Left lung (tissue), 10 donors: ENCODE measurements around the gene SCAPER. TPM values are rescaled to one million over a fixed set of nuclear protein-coding genes. Genes with fewer than 3 reads are reported as not detected.

Experiments
- ATAC-seq: fragments of 200-7000 bp; cut with Tn5 transposase; one replicate; pipeline ENCODE4 v1.9.1; 2020; ENCODE audit warnings: moderate library complexity
- DNase-seq, 4 donors: peaks; one replicate each; pipeline ENCODE4 v3.0.0-alpha.2; 2013 to 2020
- H3K27ac ChIP-seq, 2 donors: fragments of 200-600 bp; sonication (generic) in 1 of 2; one replicate each; pipeline versions ENCODE4 v1.5.0 to v1.8.0; 2020 to 2021
- H3K27me3 ChIP-seq, 2 donors: fragments of 200-600 bp; sonication (generic) in 1 of 2; one replicate each; pipeline versions ENCODE4 v1.5.0 to v1.8.0; 2020 to 2021
- H3K36me3 ChIP-seq, 2 donors: fragments of 200-600 bp; sonication (generic) in 1 of 2; one replicate each; pipeline versions ENCODE4 v1.5.0 to v1.8.0; 2020 to 2021
- H3K4me1 ChIP-seq, 2 donors: fragments of 200-600 bp; one replicate each; pipeline ENCODE4 v1.8.0; 2021
- H3K4me3 ChIP-seq, 2 donors: fragments of 200-600 bp; sonication (generic) in 1 of 2; one replicate each; pipeline versions ENCODE4 v1.5.0 to v1.8.0; 2020 to 2021; ENCODE audit warnings: mild to moderate bottlenecking in 1 of 2
- H3K9me3 ChIP-seq, 2 donors: fragments of 200-600 bp; sonication (generic) in 1 of 2; one replicate each; pipeline versions ENCODE4 v1.5.0 to v1.8.0; 2020 to 2021
- CTCF ChIP-seq, 2 donors: fragments of 200-600 bp; sonication (generic) in 1 of 2; IDR thresholded peaks; one replicate each; pipeline versions ENCODE4 v1.5.0 to v1.8.0; 2021; ENCODE audit warnings: antibody characterized with exemption in 2 of 2
- intact Hi-C, 2 donors: fragments of 100-400 bp; cut with DNase I; formaldehyde crosslinking; loops; one replicate each; pipeline versions ENCODE4 v1.11.2 to v1.14.2; 2022
- polyA plus RNA-seq, 6 donors: library from polyadenylated mRNA; unstranded; fragments of 120-200 nt; gene quantifications; one replicate each; pipeline ENCODE4 v1.2.1, GENCODE V29; 2013; ENCODE audit not compliant: insufficient read length in 6 of 6
- total RNA-seq, 2 donors: library from RNA; stranded (reverse); fragmentation: NEBNext Ultra II Directional; extraction: Animal tissue kit (Norgen Biotek cat#: 25700); gene quantifications; one replicate each; pipeline ENCODE4 v1.2.1, GENCODE V29; 2021
- donor health status: DM: no; HTN: yes; CAD: no.
- donor health status: DM: no; HTN: no; CAD: no.

SCAPER gene
- total and polyA plus RNA-seq, 8 donors = 18.3 to 30.0 (median 26.6) TPM

GRCh38 chr15:76776480-76776879, 128.7 kb downstream of the SCAPER start:
- no peak for TF ChIP-seq CTCF (IDR thresholded peaks at IDR 0.05)
- Histone ChIP-seq H3K27ac (no peak overlapping the region), H3K27me3 (no peaks in the 10 kb centered on the region), H3K9me3 (peaks cover 0 to 6% of the 10 kb centered on the region in 2 donors), H3K36me3 (peaks cover 0 to 17% of the 10 kb centered on the region in 2 donors), H3K4me1 (peaks cover 0 to 3% of the 10 kb centered on the region in 2 donors), H3K4me3 (no peak overlapping the region)
- DNase-seq (no peak), ATAC-seq (no peak)
- intact Hi-C loops = no loop called here

GRCh38 chr15:76773234-76773633, 131.9 kb downstream of the SCAPER start:
- intact Hi-C loops = no loop called here
- H3K36me3 ChIP-seq = peaks cover 0 to 9% of the 10 kb centered on the region in 2 donors
- H3K27me3 ChIP-seq = no peaks in the 10 kb centered on the region
- ATAC-seq = no peak
- H3K27ac ChIP-seq = no peak overlapping the region
- peak in 1 of 4 donors; percentile 11 for DNase-seq
- TF ChIP-seq CTCF (IDR thresholded peaks at IDR 0.05) = no peak
- H3K4me1 ChIP-seq = peaks cover 0 to 3% of the 10 kb centered on the region in 2 donors
- H3K9me3 ChIP-seq = peaks cover 0 to 6% of the 10 kb centered on the region in 2 donors
- no peak overlapping the region for H3K4me3 ChIP-seq

GRCh38 chr15:76772776-76773175, 132.4 kb downstream of the SCAPER start:
- intact Hi-C loops = no loop called here
- no peak for TF ChIP-seq CTCF (IDR thresholded peaks at IDR 0.05)
- peak in 1 of 4 donors; percentile 10 for DNase-seq
- Histone ChIP-seq H3K4me1 (peaks cover 0 to 3% of the 10 kb centered on the region in 2 donors), H3K27ac (no peak overlapping the region), H3K36me3 (peaks cover 0 to 9% of the 10 kb centered on the region in 2 donors), H3K9me3 (peaks cover 0 to 6% of the 10 kb centered on the region in 2 donors), H3K27me3 (no peaks in the 10 kb centered on the region), H3K4me3 (no peak overlapping the region)
- no peak for ATAC-seq

- ATAC-seq = no peak
- Histone ChIP-seq H3K27ac (no peak overlapping the region), H3K36me3 (peaks cover 0 to 42% of the 10 kb centered on the region in 2 donors), H3K4me3 (no peak overlapping the region), H3K9me3 (peaks cover 0 to 12% of the 10 kb centered on the region in 2 donors), H3K4me1 (no peaks in the 10 kb centered on the region), H3K27me3 (no peaks in the 10 kb centered on the region)
- intact Hi-C loops = no loop called here
- DNase-seq = no peak
- TF ChIP-seq CTCF (IDR thresholded peaks at IDR 0.05) = no peak
These were observed 141.1 kb downstream of the SCAPER start for GRCh38 chr15:76764004-76764403.

GRCh38 chr15:76763554-76763953, 141.6 kb downstream of the SCAPER start:
- Histone ChIP-seq H3K4me3 (no peak overlapping the region), H3K27me3 (no peaks in the 10 kb centered on the region), H3K27ac (no peak overlapping the region), H3K9me3 (peaks cover 0 to 12% of the 10 kb centered on the region in 2 donors), H3K36me3 (peaks cover 0 to 43% of the 10 kb centered on the region in 2 donors), H3K4me1 (no peaks in the 10 kb centered on the region)
- no peak for TF ChIP-seq CTCF (IDR thresholded peaks at IDR 0.05)
- DNase-seq (no peak), ATAC-seq (no peak)
- intact Hi-C loops = no loop called here
